Vagina (tissue), 2 donors: ENCODE data around the gene ATG4B. TPM values are rescaled to one million over a fixed set of nuclear protein-coding genes. Genes with fewer than 3 reads are reported as not detected.

ENCODE experiments used
- DNase-seq, 2 donors: peaks; one replicate each; pipeline ENCODE4 v3.0.0-alpha.2; 2017; ENCODE audit errors: extremely low spot score in 2 of 2
- H3K27ac ChIP-seq: fragments of 200-600 bp; sonication (generic); one replicate; pipeline ENCODE4 v1.5.1; 2019
- H3K27me3 ChIP-seq: fragments of 200-600 bp; sonication (generic); one replicate; pipeline ENCODE4 v1.5.1; 2019
- H3K36me3 ChIP-seq, 2 donors: fragments of 200-600 bp; sonication (generic); one replicate each; pipeline ENCODE4 v1.5.1; 2017 to 2019
- H3K4me1 ChIP-seq: fragments of 200-600 bp; sonication (generic); one replicate; pipeline ENCODE4 v1.5.1; 2019
- H3K4me3 ChIP-seq, 2 donors: fragments of 200-600 bp; sonication (generic); 1 replicate in 1 of 2; 2 replicates in 1 of 2; pipeline ENCODE4 v1.5.1; 2016 to 2019
- H3K9me3 ChIP-seq: fragments of 200-600 bp; sonication (generic); one replicate; pipeline ENCODE4 v1.5.1; 2019
- POLR2A ChIP-seq, 2 donors: fragments of 450-650 bp; IDR thresholded peaks; one replicate each; pipeline ENCODE4 v1.6.1; 2017; ENCODE audit warnings: antibody characterized with exemption in 2 of 2, mild to moderate bottlenecking in 2 of 2, moderate library complexity in 2 of 2
- POLR2AphosphoS5 ChIP-seq, 2 donors: sonication (generic); formaldehyde crosslinking; IDR thresholded peaks; one replicate each; pipeline ENCODE4 v1.9.0; 2017; ENCODE audit warnings: antibody characterized with exemption in 2 of 2, mild to moderate bottlenecking in 2 of 2, low read depth in 1 of 2; ENCODE audit not compliant: insufficient read depth in 1 of 2
- intact Hi-C: fragments of 100-400 bp; cut with DNase I; formaldehyde crosslinking; loops from one replicate; pipeline ENCODE4 v1.15.1; 2023
- total RNA-seq: library from RNA; depleted of rRNA; stranded (reverse); fragments of >200 nt; gene quantifications from one replicate; pipeline ENCODE4 v1.2.3, GENCODE V29; 2016
- TF ChIP-seq, protein P1 (sequence below), 3 experiments: fragments of 450-650 bp in 2 of 3; fragments of 200-600 bp in 1 of 3; sonication (generic) in 1 of 3; IDR thresholded peaks; one replicate each; pipeline ENCODE4 v1.5.1; 2017 to 2019; ENCODE audit warnings: antibody characterized with exemption in 3 of 3, mild to moderate bottlenecking in 2 of 3, moderate library complexity in 2 of 3

Gene ATG4B
- total RNA-seq, 1 donor from 2014 or later: 104 TPM

DNA sequence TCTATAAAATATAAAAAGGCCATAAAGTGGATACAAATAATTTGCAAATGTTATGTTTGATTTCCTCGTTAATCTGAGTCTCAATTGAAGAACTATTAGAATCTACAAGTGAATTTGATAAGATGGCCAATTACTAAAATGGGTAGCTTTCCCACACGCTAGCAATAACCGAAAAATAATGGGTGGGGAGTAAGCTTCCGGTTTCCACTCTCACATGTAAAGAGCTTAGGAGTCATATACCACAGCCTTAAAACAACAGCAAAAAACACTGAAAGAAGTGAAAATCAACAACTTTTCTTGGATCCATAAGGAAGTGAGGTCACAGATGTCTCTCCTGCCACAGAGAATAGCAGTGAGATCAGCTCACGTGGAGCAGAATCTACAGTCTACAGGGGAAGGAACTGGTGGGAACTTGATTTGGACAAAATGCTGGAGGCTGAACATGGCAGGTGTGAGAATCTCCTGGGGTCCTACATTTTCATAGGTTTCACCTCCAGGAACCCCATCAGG, 19.1 kb upstream of the ATG4B start:
- H3K27ac ChIP-seq: no peak overlapping the region
- TF ChIP-seq, protein P1, sequence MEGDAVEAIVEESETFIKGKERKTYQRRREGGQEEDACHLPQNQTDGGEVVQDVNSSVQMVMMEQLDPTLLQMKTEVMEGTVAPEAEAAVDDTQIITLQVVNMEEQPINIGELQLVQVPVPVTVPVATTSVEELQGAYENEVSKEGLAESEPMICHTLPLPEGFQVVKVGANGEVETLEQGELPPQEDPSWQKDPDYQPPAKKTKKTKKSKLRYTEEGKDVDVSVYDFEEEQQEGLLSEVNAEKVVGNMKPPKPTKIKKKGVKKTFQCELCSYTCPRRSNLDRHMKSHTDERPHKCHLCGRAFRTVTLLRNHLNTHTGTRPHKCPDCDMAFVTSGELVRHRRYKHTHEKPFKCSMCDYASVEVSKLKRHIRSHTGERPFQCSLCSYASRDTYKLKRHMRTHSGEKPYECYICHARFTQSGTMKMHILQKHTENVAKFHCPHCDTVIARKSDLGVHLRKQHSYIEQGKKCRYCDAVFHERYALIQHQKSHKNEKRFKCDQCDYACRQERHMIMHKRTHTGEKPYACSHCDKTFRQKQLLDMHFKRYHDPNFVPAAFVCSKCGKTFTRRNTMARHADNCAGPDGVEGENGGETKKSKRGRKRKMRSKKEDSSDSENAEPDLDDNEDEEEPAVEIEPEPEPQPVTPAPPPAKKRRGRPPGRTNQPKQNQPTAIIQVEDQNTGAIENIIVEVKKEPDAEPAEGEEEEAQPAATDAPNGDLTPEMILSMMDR (IDR thresholded peaks at IDR 0.05): no peak
- TF ChIP-seq POLR2AphosphoS5 (IDR thresholded peaks at IDR 0.05; ENCODE audit: insufficient read depth in 1 of 2, low read depth in 1 of 2) (no peak), POLR2A (IDR thresholded peaks at IDR 0.05) (no peak)
- intact Hi-C loops: no loop called here

DNA sequence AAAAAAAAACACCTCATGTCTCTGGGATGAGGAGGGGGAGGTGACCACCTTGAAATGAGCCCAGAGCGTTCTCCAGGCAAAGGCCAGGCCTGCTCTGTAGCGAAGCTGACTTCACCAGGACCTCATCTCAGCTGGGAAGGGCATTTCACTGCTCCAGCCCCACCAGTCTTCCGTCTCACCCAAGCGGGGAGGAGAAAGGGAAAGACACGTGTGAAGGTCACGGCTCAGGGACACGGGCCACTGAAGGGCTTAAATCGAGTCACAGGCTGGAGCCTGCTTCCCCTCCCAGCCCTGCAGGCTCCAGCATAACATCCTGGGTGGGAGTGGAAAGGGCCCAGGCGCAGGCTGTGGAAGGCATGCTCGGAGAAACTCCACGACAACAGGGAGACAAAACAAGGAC, 18.7 kb upstream of the ATG4B start:
- H3K36me3 ChIP-seq: no peaks in the 10 kb centered on the region
- DNase-seq: no peak
- intact Hi-C loops: no loop called here
- no peaks in the 10 kb centered on the region for H3K27me3 ChIP-seq
- no peak overlapping the region for H3K4me3 ChIP-seq
- TF ChIP-seq POLR2AphosphoS5 (IDR thresholded peaks at IDR 0.05; ENCODE audit: insufficient read depth in 1 of 2, low read depth in 1 of 2) (no peak), POLR2A (IDR thresholded peaks at IDR 0.05) (no peak)
- TF ChIP-seq, protein P1 (IDR thresholded peaks at IDR 0.05): no peak
- H3K4me1 ChIP-seq: peaks cover 19% of the 10 kb centered on the region
- no peak overlapping the region for H3K27ac ChIP-seq
- no peaks in the 10 kb centered on the region for H3K9me3 ChIP-seq

More for the DNA sequence above, 19.1 kb upstream of the ATG4B start:
- no peaks in the 10 kb centered on the region for H3K9me3 ChIP-seq
- H3K27me3 ChIP-seq: no peaks in the 10 kb centered on the region
- H3K4me3 ChIP-seq: no peak overlapping the region
- H3K4me1 ChIP-seq: peaks cover 19% of the 10 kb centered on the region
- no peak for DNase-seq
- no peaks in the 10 kb centered on the region for H3K36me3 ChIP-seq

DNA sequence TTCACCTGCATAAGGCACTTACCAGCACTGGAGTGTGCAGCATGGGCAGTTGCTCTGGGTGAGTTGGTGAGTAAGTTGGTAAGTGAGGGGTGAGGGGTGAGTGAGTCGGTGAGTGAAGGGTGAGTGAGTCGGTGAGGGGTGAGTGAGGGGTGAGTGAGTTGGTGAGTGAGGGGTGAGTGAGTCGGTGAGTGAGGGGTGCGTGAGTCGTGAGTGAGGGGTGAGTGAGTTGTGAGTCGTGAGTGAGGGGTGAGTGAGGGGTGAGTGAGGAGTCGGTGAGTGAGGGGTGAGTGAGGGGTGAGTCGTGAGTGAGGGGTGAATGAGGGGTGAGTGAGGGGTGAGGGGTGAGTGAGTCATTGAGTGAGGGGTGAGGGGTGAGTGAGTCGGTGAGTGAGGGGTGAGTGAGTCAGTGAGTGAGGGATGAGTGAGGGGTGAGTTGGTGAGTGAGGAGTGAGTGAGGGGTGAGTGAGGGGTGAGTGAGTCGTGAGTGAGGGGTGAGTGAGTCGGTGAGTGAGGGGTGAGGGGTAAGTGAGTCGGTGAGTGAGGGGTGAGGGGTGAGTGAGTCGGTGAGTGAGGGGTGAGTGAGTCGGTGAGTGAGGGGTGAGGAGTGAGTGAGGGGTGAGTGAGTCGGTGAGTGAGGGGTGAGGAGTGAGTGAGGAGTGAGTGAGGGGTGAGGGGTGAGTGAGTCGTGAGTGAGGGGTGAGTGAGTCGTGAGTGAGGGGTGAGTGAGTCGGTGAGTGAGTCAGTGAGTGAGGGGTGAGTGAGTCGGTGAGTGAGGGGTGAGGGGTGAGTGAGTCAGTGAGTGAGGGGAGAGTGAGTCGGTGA, 17.7 kb upstream of the ATG4B start:
- TF ChIP-seq, protein P1 (IDR thresholded peaks at IDR 0.05): no peak
- no peak for TF ChIP-seq POLR2AphosphoS5 (IDR thresholded peaks at IDR 0.05; ENCODE audit: insufficient read depth in 1 of 2, low read depth in 1 of 2)
- TF ChIP-seq POLR2A (IDR thresholded peaks at IDR 0.05): no peak
- intact Hi-C loops: no loop called here
- no peak for DNase-seq
- H3K4me1 ChIP-seq: peaks cover 19% of the 10 kb centered on the region
- H3K9me3 ChIP-seq: no peaks in the 10 kb centered on the region
- no peak overlapping the region for H3K27ac ChIP-seq
- no peak overlapping the region for H3K4me3 ChIP-seq
- no peaks in the 10 kb centered on the region for H3K36me3 ChIP-seq
- H3K27me3 ChIP-seq: no peaks in the 10 kb centered on the region

DNA sequence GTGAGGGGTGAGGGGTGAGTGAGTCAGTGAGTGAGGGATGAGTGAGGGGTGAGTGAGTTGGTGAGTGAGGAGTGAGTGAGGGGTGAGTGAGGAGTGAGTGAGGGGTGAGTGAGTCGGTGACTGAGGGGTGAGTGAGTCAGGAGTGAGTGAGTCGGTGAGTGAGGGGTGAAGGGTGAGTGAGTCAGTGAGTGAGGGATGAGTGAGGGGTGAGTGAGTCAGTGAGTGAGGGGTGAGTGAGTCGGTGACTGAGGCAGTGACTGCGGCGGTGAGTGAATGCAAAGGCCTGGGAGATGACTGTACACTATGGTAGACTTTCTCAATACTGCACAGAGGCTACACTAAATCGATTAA, 17.1 kb upstream of the ATG4B start:
- no peak for DNase-seq
- TF ChIP-seq, protein P1 (IDR thresholded peaks at IDR 0.05): no peak
- TF ChIP-seq POLR2AphosphoS5 (IDR thresholded peaks at IDR 0.05; ENCODE audit: insufficient read depth in 1 of 2, low read depth in 1 of 2) (no peak), POLR2A (IDR thresholded peaks at IDR 0.05) (no peak)
- Histone ChIP-seq H3K27ac (no peak overlapping the region), H3K4me3 (no peak overlapping the region), H3K27me3 (no peaks in the 10 kb centered on the region), H3K9me3 (no peaks in the 10 kb centered on the region), H3K36me3 (no peaks in the 10 kb centered on the region), H3K4me1 (peaks cover 19% of the 10 kb centered on the region)
- intact Hi-C loops: no loop called here

DNA sequence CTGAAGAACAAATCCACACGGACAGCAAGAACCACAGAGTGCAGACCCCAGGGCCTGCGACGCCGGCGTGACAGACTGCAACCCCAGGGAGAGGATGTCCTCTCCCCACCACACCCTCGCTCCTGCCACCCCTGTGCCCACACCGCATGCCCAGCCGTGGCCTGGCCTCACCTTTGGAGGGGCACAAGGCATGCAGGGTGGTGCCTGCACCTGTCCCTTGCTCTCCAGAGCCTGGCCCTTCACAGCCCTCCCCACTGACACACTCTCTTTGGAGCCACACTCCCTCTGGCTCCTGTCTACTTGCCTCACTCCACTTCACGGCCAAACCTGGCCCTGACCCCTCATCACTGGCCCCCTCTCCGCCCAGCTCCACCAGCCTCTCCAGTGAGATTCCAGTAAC, 9.8 kb upstream of the ATG4B start:
- intact Hi-C loops: no loop called here
- Histone ChIP-seq H3K27me3 (no peaks in the 10 kb centered on the region), H3K36me3 (peaks cover 0 to 21% of the 10 kb centered on the region in 2 donors), H3K4me1 (no peaks in the 10 kb centered on the region), H3K9me3 (no peaks in the 10 kb centered on the region), H3K4me3 (no peak overlapping the region), H3K27ac (no peak overlapping the region)
- no peak for DNase-seq
- TF ChIP-seq, protein P1 (IDR thresholded peaks at IDR 0.05): no peak
- TF ChIP-seq POLR2AphosphoS5 (IDR thresholded peaks at IDR 0.05; ENCODE audit: insufficient read depth in 1 of 2, low read depth in 1 of 2) (no peak), POLR2A (IDR thresholded peaks at IDR 0.05) (no peak)
